HepG2 (cell line): ENCODE results near the gene YPEL5. TPM values are rescaled to one million over a fixed set of nuclear protein-coding genes. Genes with fewer than 3 reads are reported as not detected.

ENCODE experiments used
- FOXP1 ChIP-seq, 2 experiments: fragments of 450-650 bp in 1 of 2; IDR thresholded peaks; 2 replicates each; pipeline ENCODE4 v1.6.1; 2017 to 2018; ENCODE audit warnings: antibody characterized with exemption in 1 of 2
- KAT7 ChIP-seq: IDR thresholded peaks from 2 replicates; pipeline ENCODE4 v1.6.1; 2018; ENCODE audit warnings: borderline replicate concordance, missing compliant biosample characterization
- KLF11 ChIP-seq: IDR thresholded peaks from 2 replicates; pipeline ENCODE4 v1.6.1; 2016; ENCODE audit warnings: missing compliant biosample characterization
- REPIN1 ChIP-seq: sonication (generic); formaldehyde crosslinking; IDR thresholded peaks from 2 replicates; pipeline ENCODE4 v1.8.0; 2022; ENCODE audit warnings: missing genetic modification reagents, low read depth, mild to moderate bottlenecking, borderline replicate concordance
- SNAPC4 ChIP-seq: sonication (generic); formaldehyde crosslinking; IDR thresholded peaks from 2 replicates; pipeline ENCODE4 v1.4.0; 2020; ENCODE audit warnings: mild to moderate bottlenecking, missing genetic modification reagents
- ZBTB25 ChIP-seq: IDR thresholded peaks from 2 replicates; pipeline ENCODE4 v1.6.1; 2018; ENCODE audit warnings: missing genetic modification reagents
- ZFP82 ChIP-seq: sonication (generic); formaldehyde crosslinking; IDR thresholded peaks from 2 replicates; pipeline ENCODE4 v1.5.1; 2020; ENCODE audit warnings: mild to moderate bottlenecking, missing genetic modification reagents, borderline replicate concordance
- ZNF124 ChIP-seq: sonication (generic); formaldehyde crosslinking; IDR thresholded peaks from 2 replicates; pipeline ENCODE4 v1.4.0; 2020; ENCODE audit warnings: missing genetic modification reagents
- ZNF30 ChIP-seq: sonication (generic); formaldehyde crosslinking; IDR thresholded peaks from 2 replicates; pipeline ENCODE4 v1.5.0; 2020; ENCODE audit warnings: mild to moderate bottlenecking, missing genetic modification reagents
- ZNF713 ChIP-seq: sonication (generic); formaldehyde crosslinking; IDR thresholded peaks from 2 replicates; pipeline ENCODE4 v1.4.0; 2020; ENCODE audit warnings: mild to moderate bottlenecking, missing genetic modification reagents
- ZNF724P ChIP-seq: sonication (generic); formaldehyde crosslinking; IDR thresholded peaks from 2 replicates; pipeline ENCODE4 v1.8.0; 2022; ENCODE audit warnings: missing genetic modification reagents, borderline replicate concordance
- ZNF737 ChIP-seq: sonication (generic); formaldehyde crosslinking; IDR thresholded peaks from 2 replicates; pipeline ENCODE4 v1.5.0; 2020; ENCODE audit warnings: missing genetic modification reagents, mild to moderate bottlenecking, borderline replicate concordance
- ZNF772 ChIP-seq: sonication (generic); formaldehyde crosslinking; IDR thresholded peaks from 2 replicates; pipeline ENCODE4 v1.5.0; 2020; ENCODE audit warnings: mild to moderate bottlenecking, missing genetic modification reagents
- ZNF782 ChIP-seq: sonication (generic); formaldehyde crosslinking; IDR thresholded peaks from 2 replicates; pipeline ENCODE4 v1.4.0; 2020; ENCODE audit warnings: missing genetic modification reagents, mild to moderate bottlenecking, borderline replicate concordance
- polyA plus RNA-seq, 8 experiments: library from polyadenylated mRNA; depleted of rRNA in 3 of 8; stranded (reverse) in 7 of 8; unstranded in 1 of 8; fragments of >200 nt; fragmentation: Illumina TruSeq in 4 of 8; extraction: Trizol in 4 of 8; gene quantifications; 2 replicates each; pipeline versions ENCODE4 v1.2.1 to v1.2.3, GENCODE V29; 2011 to 2016; ENCODE audit warnings: low read depth in 4 of 8, missing spikeins in 1 of 8, mixed read lengths in 1 of 8; ENCODE audit not compliant: insufficient read depth in 1 of 8
- total RNA-seq, 5 experiments: library from RNA; depleted of rRNA; stranded (reverse); fragments of >200 nt; fragmentation: Illumina TruSeq; extraction: Trizol; gene quantifications; 2 replicates each; pipeline ENCODE4 v1.2.3, GENCODE V29; 2016; ENCODE audit warnings: low read depth in 1 of 5
- TF ChIP-seq, protein P1 (sequence below): sonication (generic); formaldehyde crosslinking; IDR thresholded peaks from 2 replicates; pipeline ENCODE4 v1.8.1; 2022; ENCODE audit warnings: mild to moderate bottlenecking, missing genetic modification reagents
- TF ChIP-seq, protein P2 (sequence below): sonication (generic); formaldehyde crosslinking; IDR thresholded peaks from 2 replicates; pipeline ENCODE4 v1.4.0; 2020; ENCODE audit warnings: missing genetic modification reagents
- TF ChIP-seq, protein P3 (sequence below): sonication (generic); formaldehyde crosslinking; IDR thresholded peaks from 2 replicates; pipeline ENCODE4 v1.5.0; 2020; ENCODE audit warnings: missing genetic modification reagents, mild to moderate bottlenecking, borderline replicate concordance
- TF ChIP-seq, protein P4 (sequence below): sonication (generic); formaldehyde crosslinking; IDR thresholded peaks from 2 replicates; pipeline ENCODE4 v1.4.0; 2020; ENCODE audit warnings: low read depth, mild to moderate bottlenecking, missing genetic modification reagents

YPEL5 gene
- total and polyA plus RNA-seq, 2 of the 13 experiments (the other 11 are each of a cell fraction or from before 2014, with no cell fraction given) = 12.7 to 49.7 TPM

DNA sequence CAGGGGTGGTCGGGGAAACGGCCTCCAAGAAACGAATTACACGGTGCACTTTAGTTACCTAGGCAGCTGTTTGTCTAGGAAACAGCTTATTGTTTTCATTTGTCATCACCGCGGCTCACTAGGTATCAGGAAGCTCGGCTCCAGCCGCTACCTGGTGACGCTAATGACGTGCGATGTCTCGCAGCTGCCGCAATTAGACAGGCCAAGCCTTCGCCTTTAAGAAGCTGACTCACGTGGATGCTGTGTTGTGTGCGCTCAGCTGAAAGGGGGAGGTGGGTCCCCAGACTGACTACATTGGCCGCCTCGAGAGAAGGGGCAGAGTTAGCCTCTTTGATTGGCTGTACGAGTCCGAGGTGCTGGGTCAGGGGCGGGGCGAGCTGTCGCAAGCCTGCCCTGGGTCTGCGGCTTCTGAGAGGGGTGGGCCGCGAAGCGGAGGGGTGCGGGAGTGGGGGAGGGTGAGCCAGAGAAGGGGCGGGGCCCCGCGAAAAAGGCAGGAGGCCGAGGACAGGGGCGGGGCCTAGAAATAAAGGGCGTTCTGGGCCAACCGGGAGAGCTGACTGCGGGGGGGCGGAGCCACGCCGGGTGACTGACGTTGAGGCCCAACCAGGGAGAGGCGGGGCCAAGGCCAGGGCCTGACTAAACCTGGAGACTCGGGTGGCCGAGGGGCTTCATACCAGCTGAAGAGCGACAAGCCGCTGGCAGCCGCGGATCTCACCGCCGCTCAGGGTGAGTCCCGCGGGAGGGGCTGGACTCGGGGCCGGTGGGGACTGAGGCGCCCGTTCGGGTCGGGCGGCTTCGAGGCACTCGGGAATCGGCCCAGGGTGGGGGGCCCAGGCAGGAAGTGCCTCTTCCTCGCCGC is at the start of gene YPEL5 (continued):
- TF ChIP-seq ZNF737 (CRISPR knock-in tag) (no peak), ZNF724P (CRISPR knock-in tag) (peak; percentile 69; the same call in 1 of the 2 replicates), REPIN1 (CRISPR knock-in tag) (peak; percentile 86), KLF11 (CRISPR knock-in tag) (no peak), SNAPC4 (CRISPR knock-in tag) (no peak), ZNF124 (CRISPR knock-in tag) (peak; percentile 55; the same call in 1 of the 2 replicates), KAT7 (CRISPR knock-in tag) (0 out of 2 replicates have a peak, but pooled peaks have one; percentile 26), ZNF713 (CRISPR knock-in tag) (0 out of 2 replicates have a peak, but pooled peaks have one; percentile 30), ZBTB25 (CRISPR knock-in tag) (0 out of 2 replicates have a peak, but pooled peaks have one; percentile 25), FOXP1 (IDR thresholded peaks at IDR 0.05) (0 out of 2 replicates have a peak, but pooled peaks have one; percentile 22), FOXP1 (CRISPR knock-in tag; IDR thresholded peaks at IDR 0.05) (peak; percentile 72), ZNF782 (CRISPR knock-in tag) (no peak), ZFP82 (CRISPR knock-in tag) (no peak), ZNF772 (CRISPR knock-in tag) (peak; percentile 64; the same call in 1 of the 2 replicates), ZNF30 (no peak)
- TF ChIP-seq, protein P1, sequence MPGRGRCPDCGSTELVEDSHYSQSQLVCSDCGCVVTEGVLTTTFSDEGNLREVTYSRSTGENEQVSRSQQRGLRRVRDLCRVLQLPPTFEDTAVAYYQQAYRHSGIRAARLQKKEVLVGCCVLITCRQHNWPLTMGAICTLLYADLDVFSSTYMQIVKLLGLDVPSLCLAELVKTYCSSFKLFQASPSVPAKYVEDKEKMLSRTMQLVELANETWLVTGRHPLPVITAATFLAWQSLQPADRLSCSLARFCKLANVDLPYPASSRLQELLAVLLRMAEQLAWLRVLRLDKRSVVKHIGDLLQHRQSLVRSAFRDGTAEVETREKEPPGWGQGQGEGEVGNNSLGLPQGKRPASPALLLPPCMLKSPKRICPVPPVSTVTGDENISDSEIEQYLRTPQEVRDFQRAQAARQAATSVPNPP (CRISPR knock-in tag) = 0 out of 2 replicates have a peak, but pooled peaks have one; percentile 38
- TF ChIP-seq, protein P2, sequence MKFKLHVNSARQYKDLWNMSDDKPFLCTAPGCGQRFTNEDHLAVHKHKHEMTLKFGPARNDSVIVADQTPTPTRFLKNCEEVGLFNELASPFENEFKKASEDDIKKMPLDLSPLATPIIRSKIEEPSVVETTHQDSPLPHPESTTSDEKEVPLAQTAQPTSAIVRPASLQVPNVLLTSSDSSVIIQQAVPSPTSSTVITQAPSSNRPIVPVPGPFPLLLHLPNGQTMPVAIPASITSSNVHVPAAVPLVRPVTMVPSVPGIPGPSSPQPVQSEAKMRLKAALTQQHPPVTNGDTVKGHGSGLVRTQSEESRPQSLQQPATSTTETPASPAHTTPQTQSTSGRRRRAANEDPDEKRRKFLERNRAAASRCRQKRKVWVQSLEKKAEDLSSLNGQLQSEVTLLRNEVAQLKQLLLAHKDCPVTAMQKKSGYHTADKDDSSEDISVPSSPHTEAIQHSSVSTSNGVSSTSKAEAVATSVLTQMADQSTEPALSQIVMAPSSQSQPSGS (CRISPR knock-in tag) = peak; percentile 22; the same call in 1 of the 2 replicates
- TF ChIP-seq, protein P3, sequence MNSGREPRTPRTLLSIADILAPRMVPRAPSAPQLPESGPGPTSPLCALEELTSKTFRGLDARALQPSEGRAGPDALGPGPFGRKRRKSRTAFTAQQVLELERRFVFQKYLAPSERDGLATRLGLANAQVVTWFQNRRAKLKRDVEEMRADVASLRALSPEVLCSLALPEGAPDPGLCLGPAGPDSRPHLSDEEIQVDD (CRISPR knock-in tag) = no peak
- TF ChIP-seq, protein P4, sequence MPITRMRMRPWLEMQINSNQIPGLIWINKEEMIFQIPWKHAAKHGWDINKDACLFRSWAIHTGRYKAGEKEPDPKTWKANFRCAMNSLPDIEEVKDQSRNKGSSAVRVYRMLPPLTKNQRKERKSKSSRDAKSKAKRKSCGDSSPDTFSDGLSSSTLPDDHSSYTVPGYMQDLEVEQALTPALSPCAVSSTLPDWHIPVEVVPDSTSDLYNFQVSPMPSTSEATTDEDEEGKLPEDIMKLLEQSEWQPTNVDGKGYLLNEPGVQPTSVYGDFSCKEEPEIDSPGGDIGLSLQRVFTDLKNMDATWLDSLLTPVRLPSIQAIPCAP (CRISPR knock-in tag) = no peak
